Activated T-cell treated with anti-CD3 and anti-CD28 coated beads for 24 hours (primary cell): ENCODE results near the gene SCARF2.

Experiments
- DNase-seq: peaks from one replicate; pipeline ENCODE4 v3.0.0-alpha.2; 2020; ENCODE audit warnings: low read depth

The SCARF2 gene

GRCh38 chr22:20408891-20409290 lies 28.7 kb downstream of the SCARF2 start:
- no peak for DNase-seq

DNA sequence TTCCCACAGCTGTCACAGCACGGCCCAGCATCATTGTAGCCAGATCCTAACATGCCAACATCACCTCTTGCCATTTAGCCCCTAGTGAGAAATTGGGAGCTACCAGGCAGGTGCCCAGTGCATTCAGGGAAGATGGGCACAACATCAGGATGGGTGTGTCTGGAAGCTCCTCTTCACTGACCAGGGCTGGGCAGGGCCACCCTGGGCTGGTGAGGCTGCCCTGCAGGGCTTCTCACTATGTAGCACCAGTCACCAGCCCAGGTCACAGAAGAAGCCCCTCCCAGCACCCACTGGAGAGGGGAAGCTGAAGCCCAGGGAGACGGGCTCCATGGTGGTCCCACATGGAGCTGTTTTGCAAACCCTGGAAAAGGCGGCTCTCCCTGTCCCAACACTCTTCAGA lies 29.8 kb downstream of the SCARF2 start:
- no peak for DNase-seq

GRCh38 chr22:20406686-20407408 lies 30.8 kb downstream of the SCARF2 start:
- DNase-seq, result no peak

DNA sequence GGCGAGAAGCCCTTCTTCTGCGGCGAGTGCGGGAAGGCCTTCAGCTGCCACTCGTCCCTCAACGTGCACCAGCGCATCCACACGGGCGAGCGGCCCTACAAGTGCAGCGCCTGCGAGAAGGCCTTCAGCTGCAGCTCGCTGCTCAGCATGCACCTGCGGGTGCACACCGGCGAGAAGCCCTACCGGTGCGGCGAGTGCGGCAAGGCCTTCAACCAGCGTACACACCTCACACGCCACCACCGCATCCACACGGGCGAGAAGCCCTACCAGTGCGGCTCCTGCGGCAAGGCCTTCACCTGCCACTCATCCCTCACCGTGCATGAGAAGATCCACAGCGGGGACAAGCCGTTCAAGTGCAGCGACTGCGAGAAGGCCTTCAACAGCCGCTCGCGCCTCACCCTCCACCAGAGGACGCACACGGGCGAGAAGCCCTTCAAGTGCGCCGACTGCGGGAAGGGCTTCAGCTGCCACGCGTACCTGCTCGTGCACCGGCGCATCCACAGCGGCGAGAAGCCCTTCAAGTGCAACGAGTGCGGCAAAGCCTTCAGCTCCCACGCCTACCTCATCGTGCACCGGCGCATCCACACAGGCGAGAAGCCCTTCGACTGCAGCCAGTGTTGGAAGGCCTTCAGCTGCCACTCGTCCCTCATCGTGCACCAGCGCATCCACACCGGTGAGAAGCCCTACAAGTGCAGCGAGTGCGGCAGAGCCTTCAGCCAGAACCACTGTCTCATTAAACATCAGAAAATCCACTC lies 31.5 kb downstream of the SCARF2 start:
- no peak for DNase-seq

- DNase-seq, result no peak
These were observed 32.2 kb downstream of the SCARF2 start for GRCh38 chr22:20405291-20405930.

DNA sequence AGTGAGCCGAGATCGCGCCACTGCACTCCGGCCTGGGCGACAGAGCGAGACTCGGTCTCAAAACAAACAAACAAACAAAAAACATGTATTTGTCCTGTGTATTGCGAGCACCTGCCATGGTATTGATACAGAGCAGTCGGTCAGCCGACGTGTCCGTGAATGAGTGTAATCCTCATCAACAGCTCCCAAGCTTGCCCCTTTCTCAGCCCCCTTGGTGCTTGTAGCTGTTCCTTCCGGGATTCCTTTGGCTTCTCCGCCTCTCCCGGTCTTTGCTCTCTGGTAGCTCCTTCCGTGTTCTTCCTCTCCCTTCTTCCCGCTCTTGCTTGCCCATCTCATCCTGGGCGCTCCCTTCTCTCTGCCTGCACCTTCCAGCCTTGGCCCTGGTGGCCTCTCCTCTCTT lies 32.7 kb downstream of the SCARF2 start:
- DNase-seq, result no peak

GRCh38 chr22:20403779-20404140 lies 33.9 kb downstream of the SCARF2 start:
- DNase-seq, result no peak

- no peak for DNase-seq
These were observed 34.5 kb downstream of the SCARF2 start for GRCh38 chr22:20402960-20403778.

GRCh38 chr22:20401376-20402014 lies 36.1 kb downstream of the SCARF2 start:
- DNase-seq, result no peak

DNA sequence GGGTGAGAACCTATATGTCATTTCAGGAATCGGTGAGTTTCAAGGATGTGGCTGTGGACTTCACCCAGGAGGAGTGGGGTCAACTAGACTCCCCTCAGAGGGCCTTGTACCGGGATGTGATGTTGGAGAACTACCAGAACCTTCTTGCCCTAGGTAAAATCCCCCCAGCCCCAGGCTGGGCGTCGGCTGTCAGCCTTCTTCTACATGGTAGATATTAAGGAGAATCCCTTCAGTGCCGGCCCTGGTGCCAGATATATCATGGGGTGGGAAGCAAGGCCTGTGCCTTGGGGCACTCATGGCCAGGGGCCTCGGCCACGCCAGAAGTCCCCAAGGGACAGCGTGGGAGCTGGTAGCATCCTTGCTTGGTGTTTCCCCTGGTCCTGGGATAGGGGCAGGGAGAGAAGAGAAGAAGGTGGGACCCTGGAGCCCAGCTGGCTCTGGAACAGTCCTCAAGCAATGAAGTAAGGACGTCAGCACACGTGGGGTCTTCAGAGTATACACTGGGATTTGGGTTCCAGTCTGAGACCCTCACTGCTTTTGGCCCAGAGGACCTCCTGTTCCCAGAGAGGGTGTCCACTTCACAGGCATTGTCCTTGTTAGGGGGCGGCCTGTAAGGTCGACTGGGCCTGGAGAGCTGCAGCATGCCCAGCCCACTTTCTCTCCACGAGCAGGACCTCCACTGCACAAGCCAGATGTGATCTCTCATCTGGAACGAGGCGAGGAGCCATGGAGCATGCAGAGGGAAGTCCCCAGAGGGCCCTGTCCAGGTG lies 36.8 kb downstream of the SCARF2 start:
- DNase-seq, result no peak

DNA sequence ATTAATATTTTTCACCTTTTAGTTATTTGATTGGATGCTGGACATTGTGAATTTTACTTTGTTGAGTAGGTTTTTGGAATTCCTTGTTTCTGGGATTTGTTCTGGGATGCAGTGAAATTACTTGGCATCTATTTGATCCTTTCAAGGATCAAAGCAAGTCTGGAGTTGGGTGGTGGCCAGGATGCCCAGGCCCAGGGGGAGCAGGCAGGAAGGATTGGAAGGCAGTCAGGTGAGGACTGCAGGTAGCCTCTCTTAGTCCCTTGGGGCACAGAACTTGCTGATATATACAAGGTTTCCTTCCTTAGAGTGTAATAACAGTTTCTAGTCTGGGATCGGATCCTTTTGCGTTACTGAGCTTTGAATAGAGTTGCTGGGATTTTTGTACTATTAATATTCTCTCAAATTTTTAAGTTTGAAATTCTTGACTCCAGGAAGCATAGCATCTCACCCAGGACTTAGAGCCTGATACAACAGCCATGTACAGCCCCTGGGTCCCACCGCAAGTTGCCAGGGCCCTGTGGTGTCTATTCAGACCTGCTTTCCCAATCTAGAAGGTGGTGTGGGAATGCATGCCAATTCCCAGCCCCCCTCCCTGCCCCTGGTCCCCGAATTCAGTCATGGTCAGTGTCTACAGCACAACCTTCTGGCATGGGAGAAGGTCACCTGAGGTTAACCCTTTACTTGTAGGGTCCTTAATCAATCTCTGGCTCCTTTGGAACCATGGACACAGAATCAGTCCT lies 37.6 kb downstream of the SCARF2 start:
- DNase-seq, result no peak

GRCh38 chr22:20398420-20398819 lies 39.2 kb downstream of the SCARF2 start:
- DNase-seq, result no peak

- DNase-seq, result no peak
These were observed 40.1 kb downstream of the SCARF2 start for GRCh38 chr22:20397498-20397897.

GRCh38 chr22:20396639-20397038 lies 41.0 kb downstream of the SCARF2 start:
- DNase-seq, result no peak

DNA sequence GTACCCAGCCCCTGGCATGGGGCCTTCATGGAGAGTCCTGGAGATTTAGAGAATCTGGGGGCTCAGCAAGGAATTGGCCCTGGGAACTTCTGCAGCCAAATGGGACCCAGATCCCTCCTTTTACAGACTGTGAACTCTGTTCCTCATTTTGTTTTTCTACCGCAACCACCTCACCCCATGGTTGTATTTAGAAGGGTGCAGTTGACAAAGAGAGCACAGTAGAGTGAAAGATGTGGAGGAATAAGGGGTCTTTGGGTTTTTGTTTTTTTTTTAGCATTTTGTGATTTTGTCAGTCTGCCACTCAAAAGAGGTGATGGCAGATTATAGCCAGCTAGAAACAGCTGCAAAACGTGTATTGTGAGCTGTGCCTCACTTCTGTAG lies 41.7 kb downstream of the SCARF2 start:
- DNase-seq, result no peak

DNA sequence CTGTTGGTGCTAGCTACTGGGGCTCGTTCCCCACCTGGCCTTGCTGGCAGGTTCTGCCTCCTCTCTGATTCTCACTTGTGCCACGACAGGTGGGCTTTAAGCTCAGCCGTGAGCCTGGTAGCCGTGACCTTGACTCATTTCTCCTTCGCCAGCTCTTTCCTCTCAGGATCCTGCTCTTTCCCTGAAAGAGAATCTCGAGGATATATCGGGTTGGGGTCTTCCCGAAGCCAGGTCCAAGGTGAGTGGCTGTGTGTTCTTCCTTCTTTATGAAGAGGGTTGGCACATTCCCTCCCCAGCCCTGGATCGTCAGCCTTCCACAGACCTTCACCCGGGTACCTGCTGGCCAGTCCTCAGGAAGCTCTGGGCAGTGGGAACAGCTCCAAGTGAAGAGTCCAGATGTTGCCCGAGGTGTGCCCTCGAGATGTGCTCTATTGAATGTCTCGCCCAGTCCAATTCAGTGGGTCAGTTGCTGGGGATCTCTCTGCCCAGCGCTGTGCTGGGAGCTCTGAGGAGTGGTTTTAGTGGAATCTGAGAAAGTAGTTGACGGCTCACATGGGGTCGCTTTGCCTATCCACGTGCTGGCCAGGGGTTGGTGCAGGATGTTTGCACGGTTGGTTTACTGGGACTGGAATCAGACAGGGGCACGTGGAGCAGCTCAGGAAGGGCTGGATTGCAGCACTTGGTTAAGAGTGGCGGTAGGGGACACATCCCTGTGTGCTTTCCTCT lies 42.3 kb downstream of the SCARF2 start:
- no peak for DNase-seq

DNA sequence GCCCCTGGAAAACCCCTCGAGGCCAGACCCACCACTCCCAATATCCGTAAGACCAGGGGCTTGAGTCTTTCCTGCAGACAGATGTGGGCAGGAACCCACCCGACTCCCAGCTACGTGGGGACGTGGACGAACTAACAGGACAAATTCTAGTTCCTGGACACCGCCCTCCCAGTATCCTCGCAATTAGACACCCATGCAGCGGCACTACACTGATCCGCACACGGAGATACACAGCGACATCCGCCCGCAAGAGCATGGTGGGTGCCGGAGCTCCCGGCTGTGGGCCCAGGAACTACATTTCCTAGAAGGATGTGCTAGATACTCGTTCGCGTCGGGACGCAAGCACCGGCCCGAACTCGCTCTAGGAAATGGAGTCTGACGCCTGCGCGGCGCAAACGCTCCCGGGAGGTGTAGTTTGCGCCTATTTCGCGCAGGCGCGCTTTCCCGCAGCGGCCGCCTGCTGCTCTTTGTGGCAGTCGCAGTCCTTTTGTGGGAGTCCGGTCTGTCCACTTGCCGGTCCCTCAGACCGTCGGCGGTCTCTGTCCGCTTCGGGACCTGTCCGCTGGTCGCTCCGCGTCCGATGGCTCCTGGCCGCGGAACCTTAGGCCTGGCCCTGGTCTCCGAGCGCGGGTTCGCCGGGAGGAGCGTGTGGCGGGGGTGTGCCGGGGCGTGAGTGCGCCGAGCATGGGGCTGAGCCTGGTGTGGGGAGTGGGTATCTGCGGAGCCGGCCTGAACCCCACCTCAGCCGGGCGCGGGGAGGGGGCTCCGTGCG lies 43.7 kb downstream of the SCARF2 start, which contains the start of gene ZNF74:
Gene ZNF74, plus strand, starts transcription at position 447 of the 772 bp plus-strand sequence. CDS start 478 bp downstream, outside the sequence.
- DNase-seq, result peak; percentile 75

- DNase-seq, result no peak
These were observed 44.5 kb downstream of the SCARF2 start for GRCh38 chr22:20392983-20393704.
